Keratinocyte (primary cell): Measurements from ENCODE around the gene RAB37. TPM values are rescaled to one million over a fixed set of nuclear protein-coding genes. Genes with fewer than 3 reads are reported as not detected.

Source experiments
- DNase-seq: peaks from one replicate; pipeline ENCODE4 v3.0.0-alpha.2; 2011; ENCODE audit warnings: low read depth, missing footprints, low spot score
- FAIRE-seq: peaks from 2 replicates; lab custom pipeline; 2011; peaks lifted over from hg19 to GRCh38; lab: Jason Lieb, UNC
- H2AFZ ChIP-seq: 2 replicates; pipeline ENCODE4 v1.6.0; 2012; ENCODE audit warnings: low read length, control low read depth, inconsistent platforms; ENCODE audit not compliant: control insufficient read depth
- H3K27ac ChIP-seq: 2 replicates; pipeline ENCODE4 v1.5.1; 2011; ENCODE audit warnings: low read length; ENCODE audit not compliant: control insufficient read depth, insufficient read depth
- H3K27me3 ChIP-seq: 3 replicates; pipeline ENCODE4 v1.6.0; 2011; ENCODE audit warnings: low read length; ENCODE audit not compliant: control insufficient read depth, insufficient read depth; ENCODE audit errors: extremely low read depth
- H3K36me3 ChIP-seq, 2 experiments: 2 replicates in 1 of 2; 3 replicates in 1 of 2; pipeline ENCODE4 v1.5.1; 2011; ENCODE audit warnings: low read length in 2 of 2, mild to moderate bottlenecking in 1 of 2; ENCODE audit not compliant: control insufficient read depth in 2 of 2, insufficient read depth in 2 of 2; ENCODE audit errors: extremely low read depth in 1 of 2
- H3K4me1 ChIP-seq: 3 replicates; pipeline ENCODE4 v1.5.1; 2011; ENCODE audit warnings: low read length; ENCODE audit not compliant: control insufficient read depth, insufficient read depth; ENCODE audit errors: extremely low read depth
- H3K4me2 ChIP-seq: 3 replicates; pipeline ENCODE4 v1.6.0; 2011; ENCODE audit warnings: low read depth, low read length; ENCODE audit not compliant: control insufficient read depth, insufficient read depth; ENCODE audit errors: extremely low read depth
- H3K4me3 ChIP-seq, 3 experiments: fragments of 200-600 bp in 1 of 3; sonication (generic) in 1 of 3; 2 replicates in 2 of 3; 3 replicates in 1 of 3; pipeline ENCODE4 v1.5.1; 2011 to 2016; ENCODE audit warnings: low read length in 3 of 3, mild to moderate bottlenecking in 3 of 3, control low read depth in 2 of 3, inconsistent platforms in 1 of 3, low read depth in 1 of 3, mixed read lengths in 1 of 3, mixed run types in 1 of 3, moderate library complexity in 1 of 3; ENCODE audit not compliant: control insufficient read depth in 2 of 3, insufficient read depth in 2 of 3; ENCODE audit errors: extremely low read depth in 1 of 3
- H3K79me2 ChIP-seq: 2 replicates; pipeline ENCODE4 v1.6.0; 2012; ENCODE audit warnings: low read length; ENCODE audit not compliant: control insufficient read depth, insufficient read depth
- H3K9ac ChIP-seq: 3 replicates; pipeline ENCODE4 v1.6.0; 2011; ENCODE audit warnings: low read length; ENCODE audit not compliant: control insufficient read depth, insufficient read depth; ENCODE audit errors: extremely low read depth
- H3K9me1 ChIP-seq: 3 replicates; pipeline ENCODE4 v1.6.0; 2011; ENCODE audit warnings: low read length; ENCODE audit not compliant: control insufficient read depth, insufficient read depth; ENCODE audit errors: extremely low read depth
- H3K9me3 ChIP-seq: 2 replicates; pipeline ENCODE4 v1.5.1; 2012; ENCODE audit warnings: low read depth, low read length; ENCODE audit not compliant: control insufficient read depth
- H4K20me1 ChIP-seq: 3 replicates; pipeline ENCODE4 v1.6.0; 2011; ENCODE audit warnings: low read length; ENCODE audit not compliant: control insufficient read depth, insufficient read depth; ENCODE audit errors: extremely low read depth
- EZH2 ChIP-seq: IDR thresholded peaks from one replicate; pipeline ENCODE4 v1.6.1; 2012; ENCODE audit warnings: inconsistent platforms, mild to moderate bottlenecking, low read length, moderate library complexity
- dilution Hi-C: fragments of 300-500 bp; cut with MboI; formaldehyde crosslinking; loops from one replicate; pipeline ENCODE4 v1.7.0; 2020; ENCODE audit warnings: low sequenced_read_pairs; ENCODE audit not compliant: extremely low pct_ligation_motif_present
- polyA plus RNA-seq, 5 experiments: library from polyadenylated mRNA; depleted of rRNA in 3 of 5; stranded (reverse) in 3 of 5; stranded (forward) in 1 of 5; unstranded in 1 of 5; fragments of >200 nt; gene quantifications; 1 replicate in 1 of 5; 2 replicates in 3 of 5; 3 replicates in 1 of 5; pipeline versions ENCODE4 v1.2.1 to v1.2.3, GENCODE V29; 2011 to 2012; ENCODE audit warnings: missing spikeins in 2 of 5, low read depth in 1 of 5, low replicate concordance in 1 of 5
- TF ChIP-seq, protein P1 (sequence below), 3 experiments: IDR thresholded peaks in 1 of 3; conservative IDR thresholded peaks in 1 of 3; optimal IDR thresholded peaks in 1 of 3; 2 replicates in 2 of 3; 3 replicates in 1 of 3; pipeline versions ENCODE3 to v1.5.1; 2011; ENCODE audit warnings: low read length in 3 of 3, mild to moderate bottlenecking in 3 of 3, moderate library complexity in 2 of 3, control low read depth in 1 of 3, inconsistent platforms in 1 of 3; ENCODE audit not compliant: insufficient read depth in 2 of 3; ENCODE audit errors: extremely low read depth in 1 of 3

Gene RAB37
- polyA plus RNA-seq, 1 donor (not counting 4 experiments of a cell fraction or from before 2014, with no cell fraction given): 0.03 TPM

DNA sequence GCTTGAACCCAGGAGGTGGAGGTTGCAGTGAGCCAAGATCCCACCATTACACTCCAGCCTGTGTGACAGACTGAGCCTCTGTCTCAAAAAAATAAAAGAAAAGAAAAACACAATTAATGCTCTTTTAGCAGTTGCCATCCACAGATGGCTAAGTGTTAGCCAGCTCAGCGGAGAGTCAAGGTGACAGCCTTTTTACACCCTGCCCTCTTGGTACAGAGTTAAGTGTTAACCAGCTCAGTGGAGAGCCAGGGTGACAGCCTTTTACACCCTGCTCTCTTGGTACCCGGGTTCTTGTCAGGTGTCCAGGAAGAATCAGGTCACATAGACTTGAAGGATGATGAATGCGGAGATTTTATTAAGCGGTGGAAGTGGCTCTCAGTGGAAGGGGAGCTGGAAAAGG, 16.6 kb upstream of the RAB37 start:
- Histone ChIP-seq H3K79me2 (no peaks in the 10 kb centered on the region), H3K9me1 (no peaks in the 10 kb centered on the region), H3K4me3 (no peak overlapping the region), H3K9ac (no peak overlapping the region), H3K27ac (no peak overlapping the region), H3K4me2 (no peak overlapping the region), H3K36me3 (no peaks in the 10 kb centered on the region), H3K27me3 (peaks cover 3% of the 10 kb centered on the region), H2AFZ (no peak overlapping the region), H4K20me1 (no peaks in the 10 kb centered on the region), H3K4me1 (no peaks in the 10 kb centered on the region), H3K9me3 (no peaks in the 10 kb centered on the region)
- FAIRE-seq: no peak
- dilution Hi-C loops: no loop called here
- TF ChIP-seq EZH2: no peak
- TF ChIP-seq, protein P1, sequence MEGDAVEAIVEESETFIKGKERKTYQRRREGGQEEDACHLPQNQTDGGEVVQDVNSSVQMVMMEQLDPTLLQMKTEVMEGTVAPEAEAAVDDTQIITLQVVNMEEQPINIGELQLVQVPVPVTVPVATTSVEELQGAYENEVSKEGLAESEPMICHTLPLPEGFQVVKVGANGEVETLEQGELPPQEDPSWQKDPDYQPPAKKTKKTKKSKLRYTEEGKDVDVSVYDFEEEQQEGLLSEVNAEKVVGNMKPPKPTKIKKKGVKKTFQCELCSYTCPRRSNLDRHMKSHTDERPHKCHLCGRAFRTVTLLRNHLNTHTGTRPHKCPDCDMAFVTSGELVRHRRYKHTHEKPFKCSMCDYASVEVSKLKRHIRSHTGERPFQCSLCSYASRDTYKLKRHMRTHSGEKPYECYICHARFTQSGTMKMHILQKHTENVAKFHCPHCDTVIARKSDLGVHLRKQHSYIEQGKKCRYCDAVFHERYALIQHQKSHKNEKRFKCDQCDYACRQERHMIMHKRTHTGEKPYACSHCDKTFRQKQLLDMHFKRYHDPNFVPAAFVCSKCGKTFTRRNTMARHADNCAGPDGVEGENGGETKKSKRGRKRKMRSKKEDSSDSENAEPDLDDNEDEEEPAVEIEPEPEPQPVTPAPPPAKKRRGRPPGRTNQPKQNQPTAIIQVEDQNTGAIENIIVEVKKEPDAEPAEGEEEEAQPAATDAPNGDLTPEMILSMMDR (optimal IDR thresholded peaks at IDR 0.05 in 1 of 3, IDR thresholded peaks at IDR 0.05 in 1 of 3, conservative IDR thresholded peaks at IDR 0.05 in 1 of 3; ENCODE audit: extremely low read depth in 1 of 3, insufficient read depth in 2 of 3, low read length in 3 of 3): no peak
- DNase-seq: no peak

DNA sequence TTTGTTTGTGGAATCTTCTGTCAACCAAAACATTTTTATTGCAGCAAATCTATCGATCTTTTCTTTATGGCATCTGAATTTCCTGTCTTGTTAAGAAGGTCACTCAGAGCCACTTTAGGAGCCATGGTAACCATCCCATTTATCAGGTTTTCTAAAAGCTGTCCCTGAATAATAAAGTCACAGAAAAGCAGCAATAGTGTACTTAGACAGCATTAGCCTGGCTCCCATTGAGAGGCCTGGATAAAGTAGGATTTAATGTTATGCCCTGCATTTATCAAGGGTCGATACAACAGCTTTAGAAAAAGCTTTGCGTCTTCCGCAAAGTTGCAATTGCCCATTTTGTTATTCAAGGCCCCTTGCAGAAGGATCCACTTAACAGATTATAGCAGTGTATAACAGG, 14.3 kb upstream of the RAB37 start:
- no peak overlapping the region for H3K4me2 ChIP-seq
- H3K9me3 ChIP-seq: no peaks in the 10 kb centered on the region
- no peak overlapping the region for H3K9ac ChIP-seq
- DNase-seq: no peak
- no peak overlapping the region for H2AFZ ChIP-seq
- H3K9me1 ChIP-seq: no peaks in the 10 kb centered on the region
- no peak for TF ChIP-seq EZH2
- TF ChIP-seq, protein P1 (optimal IDR thresholded peaks at IDR 0.05 in 1 of 3, IDR thresholded peaks at IDR 0.05 in 1 of 3, conservative IDR thresholded peaks at IDR 0.05 in 1 of 3; ENCODE audit: extremely low read depth in 1 of 3, insufficient read depth in 2 of 3, low read length in 3 of 3): no peak
- H3K79me2 ChIP-seq: no peaks in the 10 kb centered on the region
- no peak overlapping the region for H3K27ac ChIP-seq
- dilution Hi-C loops: no loop called here
- no peaks in the 10 kb centered on the region for H3K27me3 ChIP-seq
- FAIRE-seq: no peak
- no peak overlapping the region for H3K4me3 ChIP-seq
- H3K36me3 ChIP-seq: no peaks in the 10 kb centered on the region
- H4K20me1 ChIP-seq: no peaks in the 10 kb centered on the region
- H3K4me1 ChIP-seq: no peaks in the 10 kb centered on the region
